GM18517 (cell line): Measurements from ENCODE around the gene SERAC1.

Source experiments
- ATAC-seq: cut with Tn5 transposase; IDR thresholded peaks from one replicate; pipeline ENCODE4 v1.9.1; 2021; ENCODE audit warnings: mild to moderate bottlenecking, moderate library complexity; ENCODE audit not compliant: unreplicated experiment

SERAC1 gene

DNA sequence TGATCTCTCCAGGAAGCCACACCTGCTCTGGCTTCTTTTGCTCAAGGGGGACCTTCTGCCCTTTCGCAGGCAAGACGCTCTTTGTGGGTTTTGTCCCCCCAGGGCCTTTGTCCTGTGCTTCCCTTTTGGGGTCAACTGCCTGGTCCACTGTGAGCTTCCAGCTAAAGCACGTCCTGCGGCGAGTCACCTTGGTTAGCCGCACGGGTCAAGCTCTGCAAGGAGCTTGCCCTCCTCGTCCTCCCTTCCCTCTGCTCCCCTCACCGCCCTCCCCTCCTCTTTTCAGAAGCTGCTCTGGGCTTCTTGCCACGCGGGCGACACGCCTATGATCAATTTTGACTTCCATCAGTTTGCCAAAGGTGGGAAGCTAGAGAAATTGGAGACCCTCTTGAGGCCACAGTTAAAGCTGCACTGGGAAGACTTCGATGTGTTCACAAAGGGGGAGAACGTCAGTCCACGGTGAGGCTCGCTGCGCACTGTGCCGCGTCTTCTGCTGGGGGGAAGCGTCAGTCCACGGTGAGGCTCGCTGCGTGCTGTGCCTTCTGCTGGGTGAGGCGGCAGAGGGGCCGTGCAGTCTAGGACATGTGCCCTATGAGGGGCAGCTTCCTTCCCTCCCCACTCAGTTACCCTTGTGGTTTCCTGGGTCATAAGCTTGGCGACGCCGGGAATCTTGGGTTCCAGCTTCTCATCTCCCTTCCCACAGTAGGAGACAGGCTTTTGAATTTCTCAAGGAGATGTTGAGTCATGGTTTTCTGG lies 106.2 kb downstream of the SERAC1 start:
- no peak for ATAC-seq

DNA sequence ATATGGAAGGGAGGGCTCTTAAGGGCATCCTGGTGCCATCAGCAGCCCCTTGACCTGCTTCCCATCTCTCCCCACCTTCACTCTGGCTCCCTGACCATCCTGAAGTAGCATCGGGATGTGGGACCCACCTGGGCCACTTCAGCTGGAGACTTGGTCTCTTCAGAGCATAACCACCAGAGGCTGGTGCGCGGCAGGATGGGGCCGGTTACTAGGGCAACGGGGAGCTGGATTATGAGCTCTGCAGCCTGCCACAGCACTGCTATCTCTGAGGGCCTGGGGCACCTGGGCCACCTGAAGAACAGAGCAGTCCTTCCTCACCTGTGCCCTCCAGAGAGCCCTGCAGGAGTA lies 106.7 kb downstream of the SERAC1 start:
- no peak for ATAC-seq

DNA sequence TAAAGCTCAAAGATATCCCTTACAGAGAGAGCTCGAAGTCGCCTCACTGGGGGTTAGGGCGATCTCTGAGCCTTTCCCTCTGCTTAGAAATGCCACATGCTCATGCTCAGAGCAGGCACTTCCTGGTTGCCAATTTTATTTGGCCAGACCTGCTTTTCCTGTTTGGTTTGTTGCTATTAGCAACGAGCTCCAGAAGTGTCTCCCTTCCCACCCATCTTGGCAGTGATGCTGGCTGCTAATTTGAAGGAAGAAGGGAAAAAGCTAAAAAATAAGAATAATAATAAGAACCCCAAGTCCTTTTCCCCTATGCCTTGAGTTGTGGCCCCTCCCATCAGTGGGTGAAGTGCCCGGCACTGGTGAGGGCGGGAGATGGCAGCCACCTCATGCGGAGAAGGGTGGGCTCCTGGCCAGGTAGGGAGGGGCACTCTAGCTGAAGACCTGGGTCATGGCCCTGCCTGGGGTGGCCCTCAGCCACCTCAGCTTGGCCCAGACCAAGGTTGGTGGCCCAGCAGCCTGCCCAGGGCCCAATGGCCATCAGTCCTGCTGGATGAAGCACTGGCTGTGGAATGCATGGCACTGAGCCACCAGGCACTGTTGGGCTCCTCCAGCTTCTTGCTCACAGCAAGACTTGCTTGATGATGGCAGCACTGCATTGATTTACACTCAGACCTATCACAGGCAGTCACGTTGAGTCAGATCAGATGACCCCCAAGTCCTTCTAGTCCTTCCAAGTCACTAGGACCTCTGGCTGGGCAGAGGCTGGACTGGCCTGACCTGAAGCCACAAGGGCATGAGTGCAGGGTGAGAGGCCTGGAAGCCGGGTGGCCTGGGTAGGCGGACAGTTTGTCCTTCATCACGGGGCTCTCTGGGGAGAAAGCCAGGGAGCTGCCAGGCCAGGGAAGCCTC lies 107.4 kb downstream of the SERAC1 start:
- ATAC-seq, result no peak
